CD4-positive, alpha-beta T cell treated with Interleukin-4 for 1 hour (primary cell): ENCODE results near the gene MPND.

Experiments used
- DNase-seq, 2 donors: peaks; one replicate each; pipeline ENCODE4 v3.0.0-alpha.2; 2020 to 2022

Gene MPND

GRCh38 chr19:4350111-4350510, 6.7 kb downstream of the MPND start:
- DNase-seq = no peak

GRCh38 chr19:4350726-4351125, 7.4 kb downstream of the MPND start:
- DNase-seq = no peak

GRCh38 chr19:4352701-4353121, 9.3 kb downstream of the MPND start:
- peak; percentile 68 to 72 for DNase-seq

DNA sequence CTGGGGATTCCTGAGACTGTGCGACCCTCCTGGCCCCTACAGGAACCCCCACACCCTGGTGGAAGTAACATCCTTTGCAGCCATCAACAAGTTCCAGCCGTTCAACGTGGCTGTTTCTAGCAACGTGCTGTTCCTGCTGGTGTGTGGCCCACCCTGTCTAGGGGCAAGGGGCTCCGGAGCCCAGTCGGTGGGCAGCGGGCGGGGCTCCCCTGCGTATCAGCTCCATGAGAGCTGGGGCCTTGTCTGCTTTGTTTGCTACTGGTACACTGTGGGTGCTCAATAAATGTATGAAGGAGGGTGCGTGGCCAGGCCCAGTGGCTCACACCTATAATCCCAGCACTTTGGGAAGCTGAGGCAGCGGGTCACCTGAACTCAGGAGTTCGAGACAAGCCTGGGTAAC, 10.9 kb downstream of the MPND start:
- no peak for DNase-seq

DNA sequence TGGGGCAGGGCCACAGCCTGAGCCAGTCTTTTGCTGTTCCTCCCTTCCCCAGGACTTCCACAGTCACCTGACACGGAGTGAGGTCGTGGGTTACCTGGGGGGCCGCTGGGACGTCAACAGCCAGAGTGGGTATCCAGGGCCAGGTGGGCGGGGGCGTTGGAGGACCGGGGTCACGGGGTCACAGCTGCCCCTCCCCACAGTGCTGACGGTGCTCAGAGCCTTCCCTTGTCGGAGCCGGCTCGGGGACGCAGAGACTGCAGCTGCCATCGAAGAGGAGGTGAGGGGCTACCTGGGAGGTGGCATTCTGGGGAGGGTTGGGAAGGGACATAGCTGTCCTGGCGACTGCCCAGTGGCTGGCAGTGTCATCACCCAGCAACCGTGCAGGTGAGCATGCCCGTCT, 11.5 kb downstream of the MPND start:
- no peak for DNase-seq

DNA sequence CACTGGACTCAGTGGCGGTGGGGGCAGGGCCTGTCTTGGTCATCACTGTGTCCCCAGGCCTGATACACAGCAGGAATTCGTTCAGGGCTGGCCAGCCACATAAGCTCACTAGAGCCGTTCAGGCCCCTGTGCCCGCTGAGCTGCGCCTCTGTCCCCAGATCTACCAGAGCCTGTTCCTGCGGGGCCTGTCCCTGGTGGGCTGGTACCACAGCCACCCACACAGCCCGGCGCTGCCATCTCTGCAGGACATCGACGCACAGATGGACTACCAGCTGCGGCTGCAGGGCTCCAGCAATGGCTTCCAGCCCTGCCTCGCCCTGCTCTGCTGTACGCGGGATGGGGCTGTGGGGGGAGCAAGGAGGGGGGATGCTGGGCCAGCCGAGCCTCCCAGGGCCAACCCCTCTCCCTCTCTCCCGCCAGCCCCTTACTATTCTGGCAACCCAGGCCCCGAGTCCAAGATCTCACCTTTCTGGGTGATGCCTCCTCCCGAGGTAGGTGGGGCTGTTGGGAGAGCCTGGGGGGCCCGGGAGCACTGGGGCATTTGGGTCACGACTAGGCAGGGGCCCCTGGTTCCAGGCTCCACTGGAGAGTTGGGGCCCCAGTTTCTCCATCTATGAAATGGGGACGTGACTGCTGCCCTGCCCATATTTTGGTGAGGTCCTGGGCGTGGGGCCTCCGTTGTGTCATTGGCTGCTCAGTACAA, 13.9 kb downstream of the MPND start:
- DNase-seq = no peak

DNA sequence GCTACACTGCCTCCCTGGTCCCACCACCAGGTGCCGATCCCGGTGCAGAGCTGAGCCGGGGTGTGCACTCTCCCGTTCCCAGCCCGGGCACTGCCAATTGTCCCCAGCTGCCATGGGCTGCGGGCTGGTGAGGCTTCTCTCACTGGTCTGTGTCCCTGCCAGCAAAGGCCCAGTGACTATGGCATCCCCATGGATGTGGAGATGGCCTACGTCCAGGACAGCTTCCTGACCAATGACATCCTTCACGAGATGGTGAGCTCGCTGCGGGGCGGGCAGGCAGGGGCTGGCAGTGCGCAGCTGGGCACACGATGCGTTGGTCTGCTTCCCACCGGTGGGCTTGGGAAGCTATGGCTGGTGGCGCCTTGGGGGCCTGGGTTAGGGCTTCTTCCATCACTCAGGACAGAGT, 14.6 kb downstream of the MPND start:
- DNase-seq = no peak

DNA sequence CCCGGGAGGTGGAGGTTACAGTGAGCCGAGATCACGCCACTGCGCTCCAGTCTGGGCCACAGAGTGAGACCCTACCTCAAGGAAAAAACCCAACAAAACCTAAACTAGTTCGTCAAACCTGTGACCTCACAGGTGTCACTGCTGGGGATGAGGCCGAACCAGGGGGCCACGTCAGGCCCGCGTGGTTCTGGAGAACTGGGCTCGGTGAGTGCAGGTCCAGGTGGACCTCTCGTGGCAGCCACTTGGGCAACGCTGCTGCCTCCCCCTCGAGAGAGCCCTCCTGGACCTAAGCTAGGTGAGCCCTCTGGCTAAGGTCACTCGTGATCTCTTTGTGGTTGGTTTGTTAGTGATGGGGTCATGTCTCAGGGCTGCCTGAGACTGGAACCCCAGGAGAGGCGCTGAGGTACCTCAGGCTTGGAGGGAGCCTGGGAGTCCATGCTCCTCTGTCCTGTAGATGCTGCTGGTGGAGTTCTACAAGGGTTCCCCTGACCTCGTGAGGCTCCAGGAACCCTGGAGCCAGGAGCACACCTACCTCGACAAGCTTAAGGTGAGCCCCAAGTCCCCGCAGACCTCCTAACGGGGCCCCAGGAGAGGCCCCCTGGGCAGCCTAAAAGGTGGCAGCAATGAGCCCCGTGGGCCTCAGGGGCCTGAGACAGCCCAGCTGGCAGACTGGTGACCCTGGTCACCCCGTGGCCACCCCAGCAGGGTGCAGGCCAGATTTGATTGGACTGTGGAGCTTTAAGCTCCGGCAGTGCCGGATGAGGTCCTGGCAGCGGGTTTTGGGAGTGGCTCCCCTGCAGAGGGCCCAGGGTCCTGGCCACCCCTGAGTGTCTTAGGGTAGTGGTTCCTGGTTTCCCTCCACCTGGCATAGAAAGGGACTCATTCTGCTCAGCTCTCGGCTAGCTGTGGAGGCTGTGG, 15.6 kb downstream of the MPND start:
- DNase-seq = no peak

- no peak for DNase-seq
These were observed 16.3 kb downstream of the MPND start for GRCh38 chr19:4359627-4360000.

DNA sequence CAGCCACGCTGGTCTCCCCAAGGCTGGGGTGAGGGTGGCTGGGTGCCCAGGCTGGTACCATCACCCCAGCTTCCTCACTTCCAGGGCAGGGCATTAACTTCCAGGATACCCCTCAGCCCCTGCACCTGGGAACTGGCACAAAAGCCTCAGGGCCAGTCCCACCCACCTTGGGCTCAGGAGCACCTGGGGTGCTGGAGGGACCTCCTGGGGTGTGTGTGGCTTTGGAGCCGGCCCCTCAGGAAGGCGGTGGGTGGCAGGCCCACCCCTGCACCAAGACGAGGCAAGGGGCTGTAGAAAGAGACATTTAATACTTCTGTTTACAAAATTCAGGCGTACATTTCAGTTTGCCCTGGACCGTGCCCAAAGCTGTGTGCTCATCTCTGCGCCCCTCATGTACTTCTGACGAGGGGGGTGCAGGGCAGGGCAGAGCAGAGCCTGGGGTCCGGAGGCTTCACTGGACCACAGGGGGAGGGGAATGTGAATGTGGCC, 16.8 kb downstream of the MPND start:
- DNase-seq = no peak

DNA sequence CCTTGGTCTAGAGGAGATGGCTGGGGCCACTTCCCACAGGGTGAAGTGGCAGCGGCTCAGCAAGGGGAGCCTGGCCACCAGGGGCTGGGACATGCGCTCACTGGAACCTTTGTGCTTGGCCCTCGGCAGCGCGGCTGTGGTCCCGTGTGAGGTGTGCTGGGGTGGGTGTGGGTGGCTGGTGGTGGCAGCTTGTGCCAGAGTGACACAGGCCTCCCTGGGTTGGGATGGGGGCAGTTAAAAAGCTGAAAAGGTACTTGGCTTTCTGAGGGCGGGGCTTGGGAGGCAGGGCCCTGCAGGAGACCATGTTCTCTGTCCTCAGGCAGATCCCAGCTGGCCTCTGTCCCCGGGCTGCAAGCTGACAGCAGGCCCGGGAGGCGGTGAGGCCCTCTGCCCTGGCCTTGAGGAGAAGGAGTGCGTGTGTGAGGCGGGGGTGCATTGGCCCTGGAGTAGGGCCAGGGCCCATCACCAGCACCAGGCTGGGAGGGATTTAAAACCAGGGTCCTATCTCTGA, 17.3 kb downstream of the MPND start:
- DNase-seq = no peak

GRCh38 chr19:4361152-4362046, 18.0 kb downstream of the MPND start:
- no peak for DNase-seq

GRCh38 chr19:4362101-4362828, 18.9 kb downstream of the MPND start:
- DNase-seq = no peak

GRCh38 chr19:4362831-4363545, 19.6 kb downstream of the MPND start:
- DNase-seq = no peak

GRCh38 chr19:4363571-4364304, 20.4 kb downstream of the MPND start:
- no peak for DNase-seq

DNA sequence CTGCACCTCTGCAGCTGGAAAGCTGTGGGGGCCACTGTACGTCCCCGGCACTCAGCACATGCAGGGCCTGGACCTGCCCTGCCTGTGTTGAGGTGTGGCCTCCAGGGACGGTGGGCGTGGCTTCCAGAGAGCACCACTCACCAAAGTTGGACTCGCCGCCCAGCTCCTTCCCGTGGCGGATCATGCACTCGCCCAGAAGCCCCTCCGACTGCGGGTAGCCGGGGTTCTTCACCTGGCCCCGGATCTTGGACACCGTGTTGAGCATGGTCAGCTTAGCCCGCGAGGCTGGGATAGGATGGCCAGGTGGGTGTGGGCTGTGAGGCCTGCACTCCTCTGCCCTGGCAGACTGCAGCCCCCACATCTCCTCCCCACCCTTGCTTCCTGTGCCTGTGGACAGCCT, 22.0 kb downstream of the MPND start:
- DNase-seq = no peak

DNA sequence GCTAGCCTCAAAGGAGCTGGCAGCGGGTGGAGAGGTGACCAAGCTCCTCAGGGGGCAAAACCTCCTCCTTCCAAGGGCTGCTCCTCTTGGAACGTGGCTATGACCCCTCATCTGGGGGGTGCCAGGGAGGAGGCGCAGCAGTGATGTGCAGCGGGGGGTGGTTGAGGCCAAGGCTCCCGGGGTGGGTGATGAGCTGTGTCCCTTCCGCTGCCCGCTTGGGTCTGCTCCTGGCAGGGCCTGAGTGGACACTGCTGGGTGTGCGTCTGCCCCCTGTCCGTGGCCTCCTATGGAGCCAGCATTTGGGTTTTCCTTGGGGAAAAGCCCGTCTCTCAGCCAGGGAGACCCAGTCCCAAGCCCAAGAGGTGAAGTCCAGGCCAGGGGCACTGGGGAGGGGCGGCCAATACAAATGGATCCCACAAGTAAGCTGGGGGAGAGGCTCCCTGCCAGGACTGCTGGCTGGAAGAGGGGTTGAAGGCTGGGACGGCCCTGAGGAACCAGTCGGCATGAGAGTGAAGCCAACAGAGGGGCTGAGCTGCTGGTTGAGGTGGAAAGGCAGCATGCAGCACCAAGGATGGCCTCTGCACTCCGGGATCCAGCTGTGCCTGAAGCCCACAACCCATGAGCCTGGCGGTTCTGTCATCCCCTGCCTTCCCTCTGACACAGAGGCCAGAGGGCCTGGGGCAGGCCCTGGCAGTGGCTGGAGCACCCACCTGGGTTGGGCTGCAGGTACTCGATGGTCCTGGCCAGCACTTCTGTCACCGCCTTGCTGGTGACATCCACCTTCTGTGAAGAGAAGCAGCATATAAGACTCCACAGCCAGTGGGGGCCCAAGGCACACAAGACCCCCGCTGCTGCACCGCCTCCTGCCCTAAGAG, 22.7 kb downstream of the MPND start:
- no peak for DNase-seq

DNA sequence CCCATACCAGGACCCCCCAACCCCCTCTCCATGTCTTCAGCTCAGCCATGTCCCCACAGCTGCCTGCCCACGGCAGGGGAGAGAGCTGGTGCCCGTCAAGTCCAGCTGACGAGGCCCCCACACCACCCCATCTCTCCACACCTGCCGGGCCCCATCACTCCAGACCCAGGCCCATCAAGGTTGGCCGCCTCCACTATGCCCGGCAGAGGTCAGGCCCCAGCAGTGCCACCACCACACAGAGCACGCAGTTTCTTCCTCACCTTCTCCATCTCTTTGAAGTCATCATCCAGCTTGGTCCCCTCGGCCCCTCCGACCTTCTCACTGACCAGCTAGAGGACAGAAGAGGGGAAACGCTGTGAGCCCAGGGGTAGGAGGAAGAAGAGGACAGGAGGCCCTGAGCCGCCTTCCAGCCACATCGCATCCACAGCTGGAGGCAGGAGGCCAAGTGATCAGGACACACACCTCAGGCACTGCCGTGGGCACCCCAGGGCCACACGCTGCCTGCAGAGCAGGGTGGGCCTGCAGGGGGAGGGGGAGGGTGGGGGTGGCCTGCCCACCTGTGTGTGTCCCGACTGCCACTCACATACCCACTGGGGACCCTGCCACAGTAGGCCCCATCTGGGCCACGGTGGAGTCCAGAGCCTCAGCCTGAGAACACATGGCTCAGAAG, 23.4 kb downstream of the MPND start:
- no peak for DNase-seq

DNA sequence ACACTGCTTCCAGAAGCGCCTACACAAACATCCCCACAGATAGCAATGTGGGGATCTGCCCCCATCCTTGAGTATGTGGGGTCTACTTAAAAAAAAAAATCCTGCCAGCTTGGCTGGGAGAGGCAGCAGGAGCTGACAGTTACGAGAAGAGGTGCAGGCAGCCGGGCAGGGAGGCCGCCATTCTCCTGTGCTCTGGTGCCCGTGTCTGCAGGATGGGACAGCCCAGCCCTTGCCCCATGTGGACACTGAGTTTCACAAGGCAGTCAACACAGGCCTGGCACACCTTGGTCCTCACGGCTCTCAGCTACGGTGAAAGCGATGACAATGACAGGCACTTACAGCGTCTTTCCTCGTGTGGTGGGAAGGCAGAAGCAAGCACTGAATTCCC, 24.0 kb downstream of the MPND start:
- no peak for DNase-seq
